Calu3 (cell line): Measurements from ENCODE around the gene PDC. TPM values are rescaled to one million over a fixed set of nuclear protein-coding genes. Genes with fewer than 3 reads are reported as not detected.

Experiments used
- BruUV-seq: library from RNA; stranded (reverse); fragments of 400-500 nt; replicated peaks from 2 replicates; lab custom pipeline; 2021; lab: Mats Ljungman, UMichigan
- CTCF ChIA-PET: fragments of 300-600 bp; sonication (Branson Sonifier 250); formaldehyde crosslinking; loops from one replicate; lab custom pipeline; 2022; ENCODE audit warnings: antibody characterized with exemption; lab: Charles Lee
- DNase-seq: peaks from one replicate; pipeline ENCODE4 v3.0.0; 2022
- H3K27ac Mint-ChIP-seq: one replicate; pipeline ENCODE4 v1.8.0; 2022; ENCODE audit warnings: mixed read lengths; ENCODE audit not compliant: unreplicated experiment
- H3K27me3 Mint-ChIP-seq: one replicate; pipeline ENCODE4 v1.8.0; 2022; ENCODE audit warnings: mixed read lengths; ENCODE audit not compliant: unreplicated experiment
- H3K36me3 Mint-ChIP-seq: one replicate; pipeline ENCODE4 v1.8.0; 2022; ENCODE audit warnings: mild to moderate bottlenecking, moderate library complexity, mixed read lengths; ENCODE audit not compliant: insufficient read depth, unreplicated experiment
- H3K4me1 Mint-ChIP-seq: one replicate; pipeline ENCODE4 v1.8.0; 2022; ENCODE audit warnings: mild to moderate bottlenecking, low read depth, mixed read lengths; ENCODE audit not compliant: unreplicated experiment
- H3K4me3 Mint-ChIP-seq: one replicate; pipeline ENCODE4 v1.8.0; 2022; ENCODE audit warnings: mild to moderate bottlenecking, low read depth, moderate library complexity, mixed read lengths; ENCODE audit not compliant: unreplicated experiment
- H3K9me3 Mint-ChIP-seq: one replicate; pipeline ENCODE4 v1.8.0; 2022; ENCODE audit warnings: low read depth, mixed read lengths; ENCODE audit not compliant: unreplicated experiment
- CTCF ChIP-seq: fragments of 200-600 bp; IDR thresholded peaks from one replicate; pipeline ENCODE4 v1.8.0; 2022; ENCODE audit warnings: antibody characterized with exemption; ENCODE audit not compliant: unreplicated experiment
- intact Hi-C: fragments of 100-400 bp; cut with micrococcal nuclease; formaldehyde crosslinking; loops from one replicate; pipeline ENCODE4 v1.10.0; 2022; ENCODE audit not compliant: unreplicated experiment
- total RNA-seq: library from RNA; stranded (reverse); gene quantifications from 2 replicates; pipeline ENCODE4 v1.2.3, GENCODE V29; 2022

PDC gene
- total RNA-seq, 1 experiment from 2014 or later, result not detected

- no peak for TF ChIP-seq CTCF
- no peak for DNase-seq
- no TSS peak for BruUV-seq
- Mint-ChIP-seq H3K4me1 (peaks cover 91% of the 10 kb centered on the region), H3K27me3 (no peaks in the 10 kb centered on the region), H3K9me3 (no peaks in the 10 kb centered on the region), H3K36me3 (peaks cover 16% of the 10 kb centered on the region), H3K4me3 (peak overlapping the region; percentile 26), H3K27ac (peak overlapping the region; percentile 92)
- intact Hi-C loops, result loop anchor here (2.0 kb wide), 1 partner anchor 13 kb away; no protein-coding TSS in a partner anchor
- CTCF ChIA-PET, result interaction anchor here (0.8 to 1.5 kb wide), 5 partner anchors 13 to 105 kb away, joined by 3 to 6 read pairs (median 5); no protein-coding TSS in a partner anchor
Measured at GRCh38 chr1:186499571-186499970, 38.7 kb upstream of the PDC start.

DNA sequence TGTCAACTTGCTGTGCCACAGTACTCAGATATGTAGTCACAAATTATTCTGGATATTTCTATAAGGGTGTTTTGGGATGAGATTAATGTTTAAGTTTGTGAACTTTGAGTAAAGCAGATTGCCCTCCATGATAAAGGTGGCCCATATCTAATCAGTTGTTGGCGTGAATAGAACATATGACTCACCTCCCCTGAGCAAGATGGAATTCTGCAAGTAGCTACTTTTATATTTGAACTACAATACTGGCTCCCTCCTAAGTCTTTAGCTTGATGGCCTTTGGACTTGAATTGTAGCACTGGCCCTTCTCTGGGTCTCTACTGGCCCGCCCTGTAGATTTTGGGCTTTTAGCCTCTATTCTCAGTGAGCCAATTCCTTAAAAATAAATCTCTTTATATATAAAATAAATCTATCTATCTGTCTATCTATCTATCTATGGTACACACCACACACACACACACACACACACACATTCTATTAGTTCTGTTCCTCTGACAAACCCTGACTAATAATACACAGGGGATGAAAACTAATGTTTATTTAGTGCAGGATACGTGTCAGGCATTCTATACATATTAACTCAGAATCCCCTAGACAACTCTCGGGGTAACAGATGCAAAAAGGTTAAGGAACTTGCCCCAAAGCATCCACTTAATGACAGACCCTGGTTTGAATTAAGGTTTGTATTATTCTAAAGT is 37.9 kb upstream of the PDC start:
- Mint-ChIP-seq H3K4me3 (peak overlapping the region; percentile 26), H3K27ac (peak overlapping the region; percentile 92), H3K27me3 (no peaks in the 10 kb centered on the region), H3K9me3 (no peaks in the 10 kb centered on the region), H3K36me3 (peaks cover 16% of the 10 kb centered on the region), H3K4me1 (peaks cover 91% of the 10 kb centered on the region)
- DNase-seq, result peak; percentile 28
- CTCF ChIA-PET, result interaction anchor here (0.8 to 1.5 kb wide), 5 partner anchors 14 to 106 kb away, joined by 3 to 6 read pairs (median 5); no protein-coding TSS in a partner anchor
- TF ChIP-seq CTCF, result no peak
- BruUV-seq, result no TSS peak
- intact Hi-C loops, result loop anchor here (2.0 kb wide), 1 partner anchor 14 kb away; no protein-coding TSS in a partner anchor

- intact Hi-C loops, result loop anchor here (2.0 kb wide), 1 partner anchor 15 kb away; no protein-coding TSS in a partner anchor
- CTCF ChIA-PET, result interaction anchor here (1.0 to 1.5 kb wide), 2 partner anchors 62 to 107 kb away, joined by 3 to 6 read pairs; no protein-coding TSS in a partner anchor
- Mint-ChIP-seq H3K9me3 (no peaks in the 10 kb centered on the region), H3K4me3 (peak overlapping the region; percentile 26), H3K27ac (peak overlapping the region; percentile 92), H3K27me3 (no peaks in the 10 kb centered on the region), H3K4me1 (peaks cover 91% of the 10 kb centered on the region), H3K36me3 (peaks cover 17% of the 10 kb centered on the region)
- BruUV-seq, result no TSS peak
- DNase-seq, result no peak
- no peak for TF ChIP-seq CTCF
Measured at GRCh38 chr1:186498071-186498470, 37.2 kb upstream of the PDC start.

DNA sequence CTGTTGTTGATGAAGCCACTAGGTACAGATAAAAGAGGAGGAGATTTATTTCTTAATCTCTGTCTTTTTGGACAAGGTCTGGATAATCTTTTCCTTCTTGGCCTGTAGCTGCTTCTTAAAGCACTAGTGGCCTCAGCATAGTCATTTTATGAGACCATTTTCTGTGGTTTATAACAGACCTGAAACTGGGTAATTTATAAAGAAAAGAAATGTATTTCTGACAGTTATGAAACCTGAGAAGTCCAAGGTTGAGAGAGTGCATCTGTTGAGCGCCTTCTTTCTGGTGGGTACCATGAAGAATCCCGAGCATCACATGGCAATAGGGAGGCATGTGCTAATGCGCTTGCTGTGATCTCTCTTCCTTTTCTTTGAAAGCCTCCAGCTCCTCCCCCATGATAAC is 36.7 kb upstream of the PDC start:
- TF ChIP-seq CTCF, result no peak
- BruUV-seq, result no TSS peak
- H3K9me3 Mint-ChIP-seq, result no peaks in the 10 kb centered on the region
- H3K4me3 Mint-ChIP-seq, result no peak overlapping the region
- no peak for DNase-seq
- CTCF ChIA-PET, result interaction anchor here (1.0 kb wide), 1 partner anchor 63 kb away, joined by 3 read pairs; no protein-coding TSS in a partner anchor
- intact Hi-C loops, result loop anchor here (2.0 kb wide), 1 partner anchor 15 kb away; no protein-coding TSS in a partner anchor
- H3K4me1 Mint-ChIP-seq, result peaks cover 91% of the 10 kb centered on the region
- H3K36me3 Mint-ChIP-seq, result peaks cover 21% of the 10 kb centered on the region
- H3K27me3 Mint-ChIP-seq, result no peaks in the 10 kb centered on the region
- H3K27ac Mint-ChIP-seq, result peak overlapping the region; percentile 92
